ENCODE data around the gene PLCG1.
"Not testable (repeated sequence)": the region's sequence is repeated elsewhere in the genome, so short reads cannot be mapped to it uniquely, and the experiment has no call there.

PLCG1 gene

DNA sequence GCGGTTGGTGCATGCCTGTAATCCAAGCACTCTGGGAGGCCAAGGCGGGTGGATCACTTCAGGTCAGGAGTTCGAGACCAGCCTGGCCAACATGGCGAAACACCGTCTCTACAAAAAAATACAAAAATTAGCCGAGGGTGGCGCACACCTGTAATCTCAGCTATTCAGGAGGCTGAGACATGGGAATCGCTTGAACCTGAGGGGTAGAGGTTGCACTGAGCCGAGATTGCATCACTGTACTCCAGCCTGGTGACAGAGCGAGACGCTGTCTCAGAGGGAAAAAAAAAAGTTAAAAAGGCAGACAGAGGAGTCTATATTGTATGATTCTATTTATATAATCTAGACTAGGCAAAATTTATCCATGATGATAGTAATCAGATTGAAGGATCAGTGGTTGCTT, 27.3 kb upstream of the PLCG1 start:
- Mint-ChIP-seq H3K36me3 (ENCODE audit: low read depth) (peaks cover 87% of the 10 kb centered on the region), H3K9me3 (no peaks in the 10 kb centered on the region), H3K27ac (no peak overlapping the region)

DNA sequence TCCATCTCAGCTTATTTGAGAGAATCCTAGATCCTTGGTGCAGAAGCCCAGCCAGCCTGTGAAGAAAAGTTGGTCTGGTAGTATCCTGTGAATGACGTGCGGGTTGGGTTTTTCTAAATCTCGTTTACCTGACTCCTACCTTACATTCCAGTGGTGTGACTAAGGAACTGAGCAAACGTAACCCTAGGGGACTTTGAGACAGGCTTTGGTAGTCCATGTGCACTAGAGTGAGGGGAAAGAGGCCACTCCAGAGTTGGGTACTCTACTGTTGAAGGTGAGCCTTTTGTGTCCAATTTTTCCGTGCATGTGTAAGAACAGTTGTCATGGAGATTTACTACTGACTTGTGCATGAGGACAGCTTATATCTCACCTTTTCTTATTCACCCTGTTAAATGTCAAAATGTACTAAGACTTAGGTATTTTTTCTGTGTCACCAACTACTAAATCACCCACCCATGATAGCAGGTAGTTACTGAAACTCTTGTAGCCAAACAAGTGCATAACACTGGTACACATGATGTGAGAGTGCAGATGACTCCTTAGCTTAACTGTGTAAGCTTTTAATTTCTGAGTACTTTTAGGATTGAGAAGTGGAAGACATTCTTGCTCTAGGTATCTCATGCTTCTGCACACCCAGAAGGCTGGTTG, 26.3 kb upstream of the PLCG1 start:
- no peak for DNase-seq
- Mint-ChIP-seq H3K9me3 (no peaks in the 10 kb centered on the region), H3K27me3 (ENCODE audit: low read depth, poor library complexity) (no peaks in the 10 kb centered on the region), H3K4me1 (peaks cover 5% of the 10 kb centered on the region), H3K36me3 (ENCODE audit: low read depth) (peaks cover 91% of the 10 kb centered on the region), H3K27ac (peak overlapping the region; percentile 73), H3K4me3 (no peak overlapping the region)
- TF ChIP-seq, protein P1, sequence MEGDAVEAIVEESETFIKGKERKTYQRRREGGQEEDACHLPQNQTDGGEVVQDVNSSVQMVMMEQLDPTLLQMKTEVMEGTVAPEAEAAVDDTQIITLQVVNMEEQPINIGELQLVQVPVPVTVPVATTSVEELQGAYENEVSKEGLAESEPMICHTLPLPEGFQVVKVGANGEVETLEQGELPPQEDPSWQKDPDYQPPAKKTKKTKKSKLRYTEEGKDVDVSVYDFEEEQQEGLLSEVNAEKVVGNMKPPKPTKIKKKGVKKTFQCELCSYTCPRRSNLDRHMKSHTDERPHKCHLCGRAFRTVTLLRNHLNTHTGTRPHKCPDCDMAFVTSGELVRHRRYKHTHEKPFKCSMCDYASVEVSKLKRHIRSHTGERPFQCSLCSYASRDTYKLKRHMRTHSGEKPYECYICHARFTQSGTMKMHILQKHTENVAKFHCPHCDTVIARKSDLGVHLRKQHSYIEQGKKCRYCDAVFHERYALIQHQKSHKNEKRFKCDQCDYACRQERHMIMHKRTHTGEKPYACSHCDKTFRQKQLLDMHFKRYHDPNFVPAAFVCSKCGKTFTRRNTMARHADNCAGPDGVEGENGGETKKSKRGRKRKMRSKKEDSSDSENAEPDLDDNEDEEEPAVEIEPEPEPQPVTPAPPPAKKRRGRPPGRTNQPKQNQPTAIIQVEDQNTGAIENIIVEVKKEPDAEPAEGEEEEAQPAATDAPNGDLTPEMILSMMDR (IDR thresholded peaks at IDR 0.05) = no peak

More for the DNA sequence above, 27.3 kb upstream of the PLCG1 start:
- H3K4me1 Mint-ChIP-seq = peaks cover 5% of the 10 kb centered on the region
- no peak overlapping the region for H3K4me3 Mint-ChIP-seq
- DNase-seq = no peak
- TF ChIP-seq, protein P1 (IDR thresholded peaks at IDR 0.05) = no peak
- H3K27me3 Mint-ChIP-seq (ENCODE audit: low read depth, poor library complexity) = no peaks in the 10 kb centered on the region

DNA sequence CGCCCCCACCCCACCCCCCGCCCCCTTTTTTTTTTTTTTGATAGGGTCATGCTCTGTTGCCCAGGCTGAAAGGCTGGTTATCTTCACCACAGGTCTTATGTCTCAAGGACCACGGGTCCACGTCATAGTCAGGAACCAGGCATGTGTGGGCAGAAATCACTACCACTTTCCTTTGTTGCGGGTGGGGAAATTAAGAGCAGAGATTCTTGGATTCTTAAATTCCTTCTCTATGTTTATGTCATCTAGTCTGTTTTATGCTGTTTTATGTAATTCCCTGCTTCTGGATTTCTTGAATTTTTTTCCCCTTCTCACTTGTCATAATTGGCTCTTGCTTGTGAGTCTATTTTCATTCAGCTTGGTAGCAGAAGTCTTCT, 25.8 kb upstream of the PLCG1 start:
- Mint-ChIP-seq H3K4me1 (peaks cover 5% of the 10 kb centered on the region), H3K27me3 (ENCODE audit: low read depth, poor library complexity) (peaks cover 3% of the 10 kb centered on the region), H3K4me3 (no peak overlapping the region), H3K36me3 (ENCODE audit: low read depth) (peaks cover 91% of the 10 kb centered on the region), H3K9me3 (no peaks in the 10 kb centered on the region), H3K27ac (peak overlapping the region; percentile 40)
- DNase-seq = no peak
- TF ChIP-seq, protein P1 (IDR thresholded peaks at IDR 0.05) = no peak

DNA sequence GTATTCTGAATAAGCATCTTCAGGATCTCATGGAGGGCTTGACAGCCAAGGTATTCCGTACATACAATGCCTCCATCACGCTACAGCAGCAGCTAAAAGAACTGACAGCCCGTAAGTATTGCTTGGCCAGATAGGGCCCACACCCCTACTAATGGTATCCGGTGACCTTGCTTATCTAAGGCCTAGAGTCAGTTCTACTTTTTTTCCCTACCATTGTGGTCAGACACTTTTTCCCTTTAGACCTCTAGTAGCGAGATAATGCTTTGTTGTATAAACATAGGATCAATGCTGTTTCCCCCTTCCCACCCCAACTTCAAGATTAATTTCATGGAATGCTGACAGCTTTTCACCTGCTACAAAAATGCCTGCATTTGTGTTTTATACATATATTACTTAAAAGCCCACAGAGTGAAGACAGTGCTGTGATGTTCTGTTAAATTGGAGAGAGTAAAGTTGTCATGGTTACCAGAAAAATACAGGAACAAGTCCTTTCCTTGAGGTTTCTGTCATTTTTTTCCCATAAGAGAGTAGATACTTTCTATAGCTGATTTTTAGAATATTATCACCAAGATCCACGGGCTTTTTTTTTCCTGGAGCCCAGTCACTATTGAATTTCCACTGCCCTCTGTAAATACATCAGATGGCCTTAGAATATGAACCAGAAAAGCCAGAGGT, 20.9 kb upstream of the PLCG1 start:
- Mint-ChIP-seq H3K27me3 (ENCODE audit: low read depth, poor library complexity) (peaks cover 3% of the 10 kb centered on the region), H3K36me3 (ENCODE audit: low read depth) (peaks cover 86% of the 10 kb centered on the region), H3K4me1 (peaks cover 5% of the 10 kb centered on the region), H3K9me3 (no peaks in the 10 kb centered on the region), H3K4me3 (no peak overlapping the region), H3K27ac (peak overlapping the region; percentile 84)
- DNase-seq = no peak
- TF ChIP-seq, protein P1 (IDR thresholded peaks at IDR 0.05) = no peak

DNA sequence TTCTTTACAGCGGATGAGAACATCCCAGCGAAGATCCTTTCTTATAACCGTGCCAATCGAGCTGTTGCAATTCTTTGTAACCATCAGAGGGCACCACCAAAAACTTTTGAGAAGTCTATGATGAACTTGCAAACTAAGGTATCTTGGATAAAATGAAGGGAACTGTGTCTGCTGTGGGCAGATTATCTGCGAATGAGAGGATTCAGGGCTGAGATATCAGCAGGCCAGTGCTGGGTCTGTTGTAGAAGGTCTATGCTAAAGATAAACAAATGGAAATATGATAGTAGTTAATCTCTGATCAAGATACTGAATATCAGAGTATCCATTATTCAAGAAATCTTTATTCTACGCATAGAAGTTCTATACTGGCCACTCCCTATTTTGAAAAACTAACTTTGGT, 19.2 kb upstream of the PLCG1 start:
- not testable (repeated sequence) for H3K9me3 Mint-ChIP-seq; H3K4me1 Mint-ChIP-seq; DNase-seq; H3K27me3 Mint-ChIP-seq (ENCODE audit: low read depth, poor library complexity); H3K4me3 Mint-ChIP-seq
- Mint-ChIP-seq H3K36me3 (ENCODE audit: low read depth) (peaks cover 83% of the 10 kb centered on the region), H3K27ac (peak overlapping the region; percentile 47)

DNA sequence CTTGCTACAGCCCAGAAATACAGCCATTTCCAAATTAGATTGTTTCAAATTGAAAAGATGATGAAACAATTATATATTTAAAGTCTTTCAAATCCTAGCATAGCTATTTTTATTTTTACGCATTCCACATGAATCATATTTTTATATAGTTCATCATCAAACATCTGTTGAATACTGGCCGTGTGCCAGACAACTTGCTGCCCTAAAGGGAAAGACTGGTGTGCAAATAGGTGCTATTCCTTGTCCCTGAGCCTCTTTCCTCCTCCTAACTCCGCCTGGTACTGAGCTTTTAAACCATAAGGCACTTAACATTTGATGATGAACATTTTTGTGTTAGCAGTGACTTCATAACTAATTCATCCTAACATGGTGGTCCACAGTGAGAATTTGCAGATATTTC, 18.7 kb upstream of the PLCG1 start:
- TF ChIP-seq, protein P1 (IDR thresholded peaks at IDR 0.05) = no peak
- Mint-ChIP-seq H3K27me3 (ENCODE audit: low read depth, poor library complexity) (peaks cover 3% of the 10 kb centered on the region), H3K9me3 (no peaks in the 10 kb centered on the region), H3K36me3 (ENCODE audit: low read depth) (peaks cover 86% of the 10 kb centered on the region), H3K27ac (peak overlapping the region; percentile 20), H3K4me3 (no peak overlapping the region), H3K4me1 (no peaks in the 10 kb centered on the region)
- DNase-seq = no peak

Measured in nephron progenitor cell (in vitro differentiated cells).